Measurements from ENCODE around the gene DROSHA. TPM values are rescaled to one million over a fixed set of nuclear protein-coding genes. Genes with fewer than 3 reads are reported as not detected.

Gene DROSHA
- total and polyA plus RNA-seq, 10 of the 15 experiments (the other 5 are each of a cell fraction or from before 2014, with no cell fraction given): 27.9 to 55.0 (median 37.6) TPM

DNA sequence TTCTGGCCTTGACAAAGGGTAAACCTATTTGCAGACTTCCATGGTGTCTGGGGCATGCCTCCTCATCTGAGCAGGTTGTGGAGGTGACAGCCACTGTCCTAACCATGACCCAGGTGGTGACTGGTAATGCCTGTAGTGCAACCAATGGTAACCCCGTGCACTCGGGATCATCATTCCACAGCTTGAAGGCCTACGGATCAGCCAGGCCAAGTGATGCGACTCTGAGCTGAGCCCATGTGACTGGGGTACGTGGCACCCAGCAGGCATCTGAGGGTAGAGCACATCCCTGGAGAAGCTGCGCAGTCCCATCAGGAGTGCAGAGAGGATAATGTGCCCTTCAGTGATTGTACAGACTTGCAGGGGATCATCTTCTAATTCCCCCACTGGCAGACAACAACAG is 35.0 kb downstream of the DROSHA start:
- H3K4me2 ChIP-seq (ENCODE audit: control insufficient read depth, insufficient read depth): no peak overlapping the region
- DNase-seq (ENCODE audit: low read depth, low spot score) (no peak), FAIRE-seq (no peak), ATAC-seq (no peak)
- no peak overlapping the region for H2AFZ ChIP-seq (ENCODE audit: control insufficient read depth, low read depth, low read length)
- H3K36me3 ChIP-seq (ENCODE audit: control insufficient read depth in 2 of 2, insufficient read depth in 2 of 2, low read length in 1 of 2): peaks cover 25 to 36% of the 10 kb centered on the region in 2 experiments
- SMC1A ChIA-PET (ENCODE audit: uncharacterized antibody, unreplicated experiment): no interaction called here
- no peak overlapping the region for H3K9ac ChIP-seq (ENCODE audit: control insufficient read depth, insufficient read depth, low read length)
- H3K9me3 ChIP-seq (replicated peaks; ENCODE audit: control insufficient read depth, insufficient read depth, low read length): no peaks in the 10 kb centered on the region
- RAD21 ChIA-PET (ENCODE audit: unreplicated experiment): no interaction called here
- BruUV-seq (replicated peaks): no TSS peak
- no peak overlapping the region for H3K27ac ChIP-seq (ENCODE audit: control insufficient read depth, insufficient read depth)
- POLR2A ChIA-PET: no interaction called here
- H3K4me3 ChIP-seq: no peak overlapping the region
- H3K27me3 ChIP-seq (replicated peaks in 1 of 2; ENCODE audit: control insufficient read depth in 2 of 2, insufficient read depth in 2 of 2, low read length in 1 of 2): no peaks in the 10 kb centered on the region
- CTCF ChIA-PET: no interaction called here
- H3K79me2 ChIP-seq (ENCODE audit: control insufficient read depth, insufficient read depth, low read length): no peaks in the 10 kb centered on the region
- intact Hi-C loops (cut with micrococcal nuclease; ENCODE audit: unreplicated experiment): no loop called here
- TF ChIP-seq NR2F1 (conservative IDR thresholded peaks at IDR 0.05) (no peak), ZNF217 (IDR thresholded peaks at IDR 0.05) (no peak), CREM (IDR thresholded peaks at IDR 0.05; ENCODE audit: low read depth) (no peak), PAX8 (IDR thresholded peaks at IDR 0.05) (no peak)
- TF ChIP-seq, protein P1, sequence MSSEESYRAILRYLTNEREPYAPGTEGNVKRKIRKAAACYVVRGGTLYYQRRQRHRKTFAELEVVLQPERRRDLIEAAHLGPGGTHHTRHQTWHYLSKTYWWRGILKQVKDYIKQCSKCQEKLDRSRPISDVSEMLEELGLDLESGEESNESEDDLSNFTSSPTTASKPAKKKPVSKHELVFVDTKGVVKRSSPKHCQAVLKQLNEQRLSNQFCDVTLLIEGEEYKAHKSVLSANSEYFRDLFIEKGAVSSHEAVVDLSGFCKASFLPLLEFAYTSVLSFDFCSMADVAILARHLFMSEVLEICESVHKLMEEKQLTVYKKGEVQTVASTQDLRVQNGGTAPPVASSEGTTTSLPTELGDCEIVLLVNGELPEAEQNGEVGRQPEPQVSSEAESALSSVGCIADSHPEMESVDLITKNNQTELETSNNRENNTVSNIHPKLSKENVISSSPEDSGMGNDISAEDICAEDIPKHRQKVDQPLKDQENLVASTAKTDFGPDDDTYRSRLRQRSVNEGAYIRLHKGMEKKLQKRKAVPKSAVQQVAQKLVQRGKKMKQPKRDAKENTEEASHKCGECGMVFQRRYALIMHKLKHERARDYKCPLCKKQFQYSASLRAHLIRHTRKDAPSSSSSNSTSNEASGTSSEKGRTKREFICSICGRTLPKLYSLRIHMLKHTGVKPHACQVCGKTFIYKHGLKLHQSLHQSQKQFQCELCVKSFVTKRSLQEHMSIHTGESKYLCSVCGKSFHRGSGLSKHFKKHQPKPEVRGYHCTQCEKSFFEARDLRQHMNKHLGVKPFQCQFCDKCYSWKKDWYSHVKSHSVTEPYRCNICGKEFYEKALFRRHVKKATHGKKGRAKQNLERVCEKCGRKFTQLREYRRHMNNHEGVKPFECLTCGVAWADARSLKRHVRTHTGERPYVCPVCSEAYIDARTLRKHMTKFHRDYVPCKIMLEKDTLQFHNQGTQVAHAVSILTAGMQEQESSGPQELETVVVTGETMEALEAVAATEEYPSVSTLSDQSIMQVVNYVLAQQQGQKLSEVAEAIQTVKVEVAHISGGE (CRISPR knock-in tag; IDR thresholded peaks at IDR 0.05): no peak
- TF ChIP-seq, protein P2, sequence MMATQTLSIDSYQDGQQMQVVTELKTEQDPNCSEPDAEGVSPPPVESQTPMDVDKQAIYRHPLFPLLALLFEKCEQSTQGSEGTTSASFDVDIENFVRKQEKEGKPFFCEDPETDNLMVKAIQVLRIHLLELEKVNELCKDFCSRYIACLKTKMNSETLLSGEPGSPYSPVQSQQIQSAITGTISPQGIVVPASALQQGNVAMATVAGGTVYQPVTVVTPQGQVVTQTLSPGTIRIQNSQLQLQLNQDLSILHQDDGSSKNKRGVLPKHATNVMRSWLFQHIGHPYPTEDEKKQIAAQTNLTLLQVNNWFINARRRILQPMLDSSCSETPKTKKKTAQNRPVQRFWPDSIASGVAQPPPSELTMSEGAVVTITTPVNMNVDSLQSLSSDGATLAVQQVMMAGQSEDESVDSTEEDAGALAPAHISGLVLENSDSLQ (IDR thresholded peaks at IDR 0.05): no peak
- WGBS (ENCODE audit: insufficient coverage, insufficient replicate concordance, low lambda C conversion rate, missing lambda C conversion rate): 97% methylated on average over 6 of the region's 6 CpGs
- H3K4me1 ChIP-seq (ENCODE audit: control insufficient read depth, insufficient read depth, low read length): no peaks in the 10 kb centered on the region
- H4K20me1 ChIP-seq (ENCODE audit: control insufficient read depth, insufficient read depth): no peaks in the 10 kb centered on the region
- in situ Hi-C loops (cut with MboI): no loop called here
